ENCODE data around the gene MAPK1. TPM values are rescaled to one million over a fixed set of nuclear protein-coding genes. Genes with fewer than 3 reads are reported as not detected.
"Not testable (repeated sequence)": the region's sequence is repeated elsewhere in the genome, so short reads cannot be mapped to it uniquely, and the experiment has no call there.

The MAPK1 gene
- 10 to 100 TPM; 36.0 to 57.6 (median 45.0) TPM for total RNA-seq

GRCh38 chr22:21867528-21868266 lies at the start of gene MAPK1:
Gene MAPK1 (minus strand): TSS chr22:21867645. CDS start chr22:21867440, 205 bp downstream.
- Histone ChIP-seq H3K9me3 (no peaks in the 10 kb centered on the region), H3K4me3 (peak within 1 kb of the TSS; percentile 86 to 88 (median 88)), H3K36me3 (no peaks in the 10 kb centered on the region), H3K4me1 (peaks cover 10 to 54% (median 23%) of the 10 kb centered on the region in 3 donors), H3K27ac (peak within 1 kb of the TSS; percentile 94 to 97 (median 96)), H3K27me3 (no peaks in the 10 kb centered on the region)
- intact Hi-C loops (cut with DNase I): loop anchor here (10.0 kb wide), 1 partner anchor 133 kb away; the partner anchor contains the start of gene YPEL1
- peak in 2 of 4 donors; percentile 78 to 83 for TF ChIP-seq POLR2A (IDR thresholded peaks at IDR 0.05)
- TF ChIP-seq, protein P1, sequence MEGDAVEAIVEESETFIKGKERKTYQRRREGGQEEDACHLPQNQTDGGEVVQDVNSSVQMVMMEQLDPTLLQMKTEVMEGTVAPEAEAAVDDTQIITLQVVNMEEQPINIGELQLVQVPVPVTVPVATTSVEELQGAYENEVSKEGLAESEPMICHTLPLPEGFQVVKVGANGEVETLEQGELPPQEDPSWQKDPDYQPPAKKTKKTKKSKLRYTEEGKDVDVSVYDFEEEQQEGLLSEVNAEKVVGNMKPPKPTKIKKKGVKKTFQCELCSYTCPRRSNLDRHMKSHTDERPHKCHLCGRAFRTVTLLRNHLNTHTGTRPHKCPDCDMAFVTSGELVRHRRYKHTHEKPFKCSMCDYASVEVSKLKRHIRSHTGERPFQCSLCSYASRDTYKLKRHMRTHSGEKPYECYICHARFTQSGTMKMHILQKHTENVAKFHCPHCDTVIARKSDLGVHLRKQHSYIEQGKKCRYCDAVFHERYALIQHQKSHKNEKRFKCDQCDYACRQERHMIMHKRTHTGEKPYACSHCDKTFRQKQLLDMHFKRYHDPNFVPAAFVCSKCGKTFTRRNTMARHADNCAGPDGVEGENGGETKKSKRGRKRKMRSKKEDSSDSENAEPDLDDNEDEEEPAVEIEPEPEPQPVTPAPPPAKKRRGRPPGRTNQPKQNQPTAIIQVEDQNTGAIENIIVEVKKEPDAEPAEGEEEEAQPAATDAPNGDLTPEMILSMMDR (IDR thresholded peaks at IDR 0.05): peak in 5 of 6 experiments; percentile 4 to 40 (median 28)
- DNase-seq: peak; percentile 40
- WGBS, 2 donors: 1 to 2% methylated on average over 17 to 19 of the region's 74 CpGs

- 89% methylated on average over 2 of the region's 4 CpGs; no CpG with 5 or more reads in 1 of the 2 donors for WGBS, 2 donors
- TF ChIP-seq, protein P1 (IDR thresholded peaks at IDR 0.05): no peak
- TF ChIP-seq POLR2A (IDR thresholded peaks at IDR 0.05): no peak
- Histone ChIP-seq H3K27ac (no peak overlapping the region), H3K4me3 (no peak overlapping the region), H3K36me3 (peaks cover 0 to 29% (median 4%) of the 10 kb centered on the region in 3 donors), H3K9me3 (no peaks in the 10 kb centered on the region), H3K4me1 (peaks cover 0 to 17% (median 0%) of the 10 kb centered on the region in 3 donors), H3K27me3 (no peaks in the 10 kb centered on the region)
- DNase-seq: no peak
- intact Hi-C loops (cut with DNase I): no loop called here
These were observed 49.0 kb upstream of the MAPK1 start for GRCh38 chr22:21916309-21916918.

- H3K27ac ChIP-seq: no peak overlapping the region
- H3K36me3 ChIP-seq: peaks cover 0 to 23% (median 4%) of the 10 kb centered on the region in 3 donors
- intact Hi-C loops (cut with DNase I): no loop called here
- no peak for DNase-seq
- H3K27me3 ChIP-seq: no peaks in the 10 kb centered on the region
- peaks cover 0 to 11% (median 0%) of the 10 kb centered on the region in 3 donors for H3K4me1 ChIP-seq
- H3K4me3 ChIP-seq: no peak overlapping the region
- TF ChIP-seq, protein P1 (IDR thresholded peaks at IDR 0.05): no peak
- no peak for TF ChIP-seq POLR2A (IDR thresholded peaks at IDR 0.05)
- H3K9me3 ChIP-seq: no peaks in the 10 kb centered on the region
- 96 to 100% methylated on average over 1 to 2 of the region's 4 CpGs for WGBS, 2 donors
These were observed 48.3 kb upstream of the MAPK1 start for GRCh38 chr22:21915624-21916308.

DNA sequence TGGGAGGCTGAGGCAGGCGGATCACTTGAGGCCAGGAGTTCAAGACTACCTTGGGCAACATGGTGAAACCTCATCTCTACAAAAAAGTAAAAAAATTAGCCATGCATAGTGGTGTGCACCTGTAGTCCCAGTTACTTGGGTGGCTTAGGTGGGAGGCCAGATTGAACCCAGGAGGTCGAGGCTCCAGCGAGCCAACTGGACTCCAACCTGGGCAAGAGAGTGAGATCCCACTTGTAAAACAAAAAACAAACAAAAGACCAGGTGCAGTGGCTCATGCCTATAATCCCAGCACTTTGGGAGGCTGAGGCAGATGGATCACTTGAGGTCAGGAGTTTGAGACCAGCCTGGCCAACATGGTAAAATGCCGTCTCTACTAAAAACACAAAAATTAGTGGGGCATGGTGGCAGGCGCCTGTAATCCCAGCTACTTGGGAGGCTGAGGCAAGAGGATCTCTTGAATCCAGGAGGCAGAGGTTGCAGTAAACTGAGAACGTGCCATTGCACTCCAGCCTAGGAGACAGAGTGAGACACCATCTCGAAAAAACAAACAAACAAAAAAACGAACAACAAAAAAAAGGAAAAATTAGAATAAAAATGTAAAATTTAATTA lies 46.7 kb upstream of the MAPK1 start:
- 85 to 93% methylated on average over 8 of the region's 8 CpGs for WGBS, 2 donors
- H3K4me1 ChIP-seq: not testable (repeated sequence)

GRCh38 chr22:21910367-21910766 lies 42.9 kb upstream of the MAPK1 start:
- H3K4me1 ChIP-seq; H3K36me3 ChIP-seq; DNase-seq; H3K27ac ChIP-seq; H3K27me3 ChIP-seq; H3K9me3 ChIP-seq; intact Hi-C loops (cut with DNase I); H3K4me3 ChIP-seq: not testable (repeated sequence)
- 60 to 83% methylated on average over 2 to 4 of the region's 4 CpGs for WGBS, 2 donors

More for the DNA sequence above, 46.7 kb upstream of the MAPK1 start:
- H3K4me3 ChIP-seq; H3K27ac ChIP-seq; H3K36me3 ChIP-seq; DNase-seq; H3K9me3 ChIP-seq; intact Hi-C loops (cut with DNase I); H3K27me3 ChIP-seq: not testable (repeated sequence)

All from esophagus squamous epithelium (tissue), 5 donors.